Loucy (cell line): ENCODE results near the gene EDN3.

Source experiments
- CTCF ChIP-seq: fragments of 200-600 bp; sonication (generic); conservative IDR thresholded peaks from 2 replicates; pipeline ENCODE4 v1.5.1; 2014; ENCODE audit warnings: mild to moderate bottlenecking, antibody characterized with exemption, low read length
- EZH2phosphoT487 ChIP-seq: fragments of 200-600 bp; IDR thresholded peaks from 2 replicates; pipeline ENCODE4 v1.6.1; 2018; ENCODE audit warnings: antibody characterized with exemption, mild to moderate bottlenecking, moderate library complexity, borderline replicate concordance

- TF ChIP-seq CTCF (no peak), EZH2phosphoT487 (no peak)
Observed at GRCh38 chr20:59355242-59355641, 54.8 kb downstream of the EDN3 start.
